HG02588 (cell line): Measurements from ENCODE around the gene CD9.
"Not testable (repeated sequence)": the region's sequence is repeated elsewhere in the genome, so short reads cannot be mapped to it uniquely, and the experiment has no call there.

Experiments
- ATAC-seq: cut with Tn5 transposase; IDR thresholded peaks from one replicate; pipeline ENCODE4 v1.9.1; 2021; ENCODE audit warnings: mild to moderate bottlenecking, moderate library complexity; ENCODE audit not compliant: unreplicated experiment

Gene CD9

GRCh38 chr12:6198556-6198955, 1.6 kb upstream of the CD9 start:
- ATAC-seq: no peak

GRCh38 chr12:6198985-6199530, 1.1 kb upstream of the CD9 start:
- ATAC-seq: no peak

- no peak for ATAC-seq
Measured at GRCh38 chr12:6199531-6200255, 507 bp upstream of the CD9 start.

- ATAC-seq: no peak
Measured at GRCh38 chr12:6201213-6201608, 1.0 kb downstream of the CD9 start.

GRCh38 chr12:6201826-6202225, 1.6 kb downstream of the CD9 start:
- ATAC-seq: no peak

- no peak for ATAC-seq
Measured at GRCh38 chr12:6202304-6202703, 2.1 kb downstream of the CD9 start.

GRCh38 chr12:6202846-6203245, 2.6 kb downstream of the CD9 start:
- ATAC-seq: no peak

- ATAC-seq: no peak
Measured at GRCh38 chr12:6203601-6204000, 3.4 kb downstream of the CD9 start.

GRCh38 chr12:6204533-6205143, 4.4 kb downstream of the CD9 start:
- no peak for ATAC-seq

GRCh38 chr12:6205144-6205539, 4.9 kb downstream of the CD9 start:
- ATAC-seq: no peak

GRCh38 chr12:6205761-6206160, 5.6 kb downstream of the CD9 start:
- no peak for ATAC-seq

GRCh38 chr12:6206327-6206726, 6.1 kb downstream of the CD9 start:
- ATAC-seq: no peak

GRCh38 chr12:6207259-6207925, 7.2 kb downstream of the CD9 start:
- ATAC-seq: no peak

GRCh38 chr12:6208130-6208529, 7.9 kb downstream of the CD9 start:
- ATAC-seq: no peak

GRCh38 chr12:6209428-6209827, 9.2 kb downstream of the CD9 start:
- not testable (repeated sequence) for ATAC-seq

GRCh38 chr12:6211421-6211869, 11.2 kb downstream of the CD9 start:
- no peak for ATAC-seq

GRCh38 chr12:6212086-6212485, 11.9 kb downstream of the CD9 start:
- ATAC-seq: no peak

- ATAC-seq: no peak
Measured at GRCh38 chr12:6213969-6214368, 13.8 kb downstream of the CD9 start.

GRCh38 chr12:6214633-6215032, 14.4 kb downstream of the CD9 start:
- no peak for ATAC-seq

GRCh38 chr12:6215120-6215807, 15.1 kb downstream of the CD9 start:
- ATAC-seq: no peak

- no peak for ATAC-seq
Measured at GRCh38 chr12:6215932-6216494, 15.8 kb downstream of the CD9 start.
